Common myeloid progenitor, CD34-positive (primary cell): ENCODE data around the gene AFF3.
"Not testable (repeated sequence)": the region's sequence is repeated elsewhere in the genome, so short reads cannot be mapped to it uniquely, and the experiment has no call there.

ENCODE experiments used
- CTCF ChIA-PET: fragments of 350-600 bp; sonication (Branson Sonifier 250); formaldehyde crosslinking; loops from one replicate; lab custom pipeline; 2021; ENCODE audit warnings: antibody characterized with exemption; lab: Charles Lee
- POLR2A ChIA-PET: fragments of 350-600 bp; sonication (Branson Sonifier 250); formaldehyde crosslinking; loops from one replicate; lab custom pipeline; 2021; ENCODE audit warnings: antibody characterized with exemption; lab: Charles Lee
- DNase-seq, 3 donors: peaks; one replicate each; pipeline versions ENCODE4 v3.0.0 to v3.0.0-alpha.2; 2013
- H3K27ac ChIP-seq, 2 experiments: 1 replicate in 1 of 2; 2 replicates in 1 of 2; pipeline ENCODE4 v1.7.0; 2013; ENCODE audit warnings: inconsistent platforms in 2 of 2, low read length in 2 of 2, mild to moderate bottlenecking in 2 of 2, low read depth in 1 of 2, moderate library complexity in 1 of 2; ENCODE audit not compliant: severe bottlenecking in 2 of 2, insufficient read depth in 1 of 2, poor library complexity in 1 of 2
- H3K27me3 ChIP-seq, 5 experiments: replicated peaks in 2 of 5; 1 replicate in 3 of 5; 2 replicates in 2 of 5; pipeline versions ENCODE4 v1.6.1 to v1.7.0; 2013; ENCODE audit warnings: low read length in 4 of 5, mild to moderate bottlenecking in 2 of 5, moderate library complexity in 2 of 5, inconsistent platforms in 1 of 5; ENCODE audit not compliant: insufficient read depth in 5 of 5, control insufficient read depth in 4 of 5
- H3K36me3 ChIP-seq, 4 experiments: 1 replicate in 2 of 4; 2 replicates in 2 of 4; pipeline versions ENCODE4 v1.6.1 to v1.7.0; 2013; ENCODE audit warnings: low read length in 3 of 4, control low read depth in 1 of 4, mild to moderate bottlenecking in 1 of 4; ENCODE audit not compliant: control insufficient read depth in 4 of 4, insufficient read depth in 4 of 4
- H3K4me1 ChIP-seq, 4 experiments: 1 replicate in 3 of 4; 2 replicates in 1 of 4; pipeline versions ENCODE4 v1.6.1 to v1.7.1; 2013; ENCODE audit warnings: low read length in 3 of 4, mild to moderate bottlenecking in 3 of 4, control low read depth in 1 of 4, inconsistent platforms in 1 of 4, moderate library complexity in 1 of 4; ENCODE audit not compliant: control insufficient read depth in 4 of 4, insufficient read depth in 4 of 4; ENCODE audit errors: control extremely low read depth in 1 of 4
- H3K4me3 ChIP-seq, 7 experiments: 1 replicate in 4 of 7; 2 replicates in 3 of 7; pipeline versions ENCODE4 v1.5.1 to v1.7.0; 2013; ENCODE audit warnings: mild to moderate bottlenecking in 7 of 7, low read length in 6 of 7, moderate library complexity in 6 of 7, inconsistent platforms in 2 of 7, low read depth in 2 of 7, control low read depth in 1 of 7; ENCODE audit not compliant: insufficient read depth in 4 of 7, control insufficient read depth in 1 of 7; ENCODE audit errors: extremely low read depth in 1 of 7
- H3K9me3 ChIP-seq, 5 experiments: 1 replicate in 4 of 5; 2 replicates in 1 of 5; pipeline versions ENCODE4 v1.6.1 to v1.7.1; 2013; ENCODE audit warnings: low read length in 4 of 5, mild to moderate bottlenecking in 2 of 5, inconsistent platforms in 1 of 5, low read depth in 1 of 5, moderate library complexity in 1 of 5; ENCODE audit not compliant: control insufficient read depth in 4 of 5, insufficient read depth in 2 of 5; ENCODE audit errors: control extremely low read depth in 1 of 5
- WGBS: methylation state at CpG from one replicate; pipeline ENCODE4 v1.1.5; 2013; ENCODE audit not compliant: insufficient coverage; 5-methylcytosine and 5-hydroxymethylcytosine counted together

AFF3 gene

DNA sequence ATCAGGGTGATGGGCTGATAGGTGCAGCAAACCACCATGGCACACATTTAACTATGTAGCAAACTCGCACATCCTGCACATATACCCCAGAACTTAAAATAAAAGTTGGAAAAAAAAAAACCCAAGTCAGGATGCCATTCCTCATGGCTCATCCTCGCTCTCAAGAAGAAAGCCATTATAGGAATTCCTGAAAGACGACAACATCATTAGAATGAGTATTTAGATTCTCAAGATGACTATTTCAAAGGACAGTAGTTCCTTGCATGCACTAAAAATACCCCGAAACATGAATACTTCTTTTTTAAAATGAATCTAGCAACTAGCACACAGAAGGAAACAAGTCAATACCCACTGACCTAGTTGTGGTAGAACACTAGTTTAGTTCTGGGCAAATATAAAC is 366.8 kb downstream of the AFF3 start:
- DNase-seq: no peak
- H3K4me1 ChIP-seq: peaks cover 19 to 48% (median 38%) of the 10 kb centered on the region in 4 experiments
- H3K4me3 ChIP-seq: no peak overlapping the region
- WGBS: no CpG with 5 or more reads among the region's 4 CpGs
- CTCF ChIA-PET: interaction anchor here (1.1 kb wide), 1 partner anchor 17 kb away, joined by 3 read pairs; no protein-coding TSS in a partner anchor
- peaks cover 0 to 4% (median 1%) of the 10 kb centered on the region in 4 experiments for H3K36me3 ChIP-seq
- POLR2A ChIA-PET: no interaction called here
- H3K27me3 ChIP-seq: no peaks in the 10 kb centered on the region
- no peak overlapping the region for H3K27ac ChIP-seq
- peaks cover 0 to 6% (median 2%) of the 10 kb centered on the region in 5 experiments for H3K9me3 ChIP-seq

DNA sequence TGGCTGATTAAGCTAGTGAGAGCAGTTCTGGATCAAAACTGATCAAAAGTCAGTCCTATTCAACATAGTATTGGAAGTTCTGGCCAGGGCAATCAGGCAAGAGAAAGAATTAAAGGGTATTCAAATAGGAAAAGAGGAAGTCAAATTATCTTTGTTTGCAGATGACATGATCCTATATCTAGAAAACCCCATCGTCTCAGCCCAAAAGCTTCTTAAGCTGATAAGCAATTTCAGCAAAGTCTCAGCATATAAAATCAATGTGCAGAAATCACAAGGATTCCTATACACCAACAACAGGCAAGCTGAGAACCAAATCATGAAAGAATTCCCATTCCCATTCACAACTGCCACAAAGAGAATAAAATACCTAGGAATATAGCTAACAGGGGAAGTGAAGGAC is 368.7 kb downstream of the AFF3 start:
- 0% methylated on average over 1 of the region's 1 CpG for WGBS
- H3K4me1 ChIP-seq: peaks cover 19 to 52% (median 40%) of the 10 kb centered on the region in 4 experiments
- H3K4me3 ChIP-seq, H3K9me3 ChIP-seq, POLR2A ChIA-PET, H3K36me3 ChIP-seq, CTCF ChIA-PET, H3K27ac ChIP-seq, H3K27me3 ChIP-seq: not testable (repeated sequence)
- DNase-seq: peak in 2 of 3 donors; percentile 28 to 58

DNA sequence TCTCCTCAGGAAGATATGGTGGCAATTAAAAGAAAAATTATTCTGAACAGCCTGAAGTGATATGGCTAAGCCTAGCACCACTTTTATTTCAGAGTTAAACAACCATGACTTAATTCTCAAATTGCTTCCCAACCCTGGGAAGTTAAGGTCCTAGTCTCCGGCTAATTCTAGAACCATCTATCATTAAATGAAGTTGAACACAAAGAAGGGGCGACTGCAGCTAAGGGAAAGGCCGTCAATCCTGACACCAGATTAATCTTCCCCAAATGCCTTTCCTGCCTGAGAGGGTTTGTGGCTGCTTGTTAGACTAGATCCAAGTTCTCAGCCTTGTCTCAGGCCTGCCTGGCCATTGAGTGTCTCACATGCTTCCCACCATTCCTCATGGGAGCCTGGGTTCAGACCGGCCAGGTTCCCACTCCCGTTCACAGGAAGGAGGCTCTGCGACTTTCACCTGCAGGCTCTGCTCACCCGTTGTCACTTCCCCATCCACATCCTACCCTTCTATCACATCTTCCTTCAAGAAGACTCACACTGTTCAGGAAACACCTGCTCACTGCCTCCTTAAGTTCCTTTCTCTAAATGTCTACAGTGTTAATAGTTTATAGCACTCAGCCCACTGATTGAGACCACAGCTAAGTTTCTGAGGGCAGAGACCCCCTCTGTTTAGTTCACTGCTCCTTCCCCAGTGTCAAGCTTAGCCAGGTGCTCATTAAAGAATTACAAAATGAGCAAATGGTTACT is 369.6 kb downstream of the AFF3 start:
- Histone ChIP-seq H3K4me3 (peak overlapping the region in 3 of 7 experiments; percentile 16 to 35 (median 28)), H3K36me3 (peaks cover 0 to 3% (median 0%) of the 10 kb centered on the region in 4 experiments), H3K4me1 (peaks cover 19 to 52% (median 40%) of the 10 kb centered on the region in 4 experiments), H3K9me3 (peaks cover 0 to 5% (median 0%) of the 10 kb centered on the region in 5 experiments), H3K27me3 (no peaks in the 10 kb centered on the region), H3K27ac (peak overlapping the region; percentile 46 to 65)
- 0% methylated on average over 2 of the region's 7 CpGs for WGBS
- ChIA-PET POLR2A (no interaction called here), CTCF (interaction anchor here (0.8 kb wide), 1 partner anchor 58 kb away, joined by 3 read pairs; no protein-coding TSS in a partner anchor)
- peak; percentile 51 to 95 (median 84) for DNase-seq

DNA sequence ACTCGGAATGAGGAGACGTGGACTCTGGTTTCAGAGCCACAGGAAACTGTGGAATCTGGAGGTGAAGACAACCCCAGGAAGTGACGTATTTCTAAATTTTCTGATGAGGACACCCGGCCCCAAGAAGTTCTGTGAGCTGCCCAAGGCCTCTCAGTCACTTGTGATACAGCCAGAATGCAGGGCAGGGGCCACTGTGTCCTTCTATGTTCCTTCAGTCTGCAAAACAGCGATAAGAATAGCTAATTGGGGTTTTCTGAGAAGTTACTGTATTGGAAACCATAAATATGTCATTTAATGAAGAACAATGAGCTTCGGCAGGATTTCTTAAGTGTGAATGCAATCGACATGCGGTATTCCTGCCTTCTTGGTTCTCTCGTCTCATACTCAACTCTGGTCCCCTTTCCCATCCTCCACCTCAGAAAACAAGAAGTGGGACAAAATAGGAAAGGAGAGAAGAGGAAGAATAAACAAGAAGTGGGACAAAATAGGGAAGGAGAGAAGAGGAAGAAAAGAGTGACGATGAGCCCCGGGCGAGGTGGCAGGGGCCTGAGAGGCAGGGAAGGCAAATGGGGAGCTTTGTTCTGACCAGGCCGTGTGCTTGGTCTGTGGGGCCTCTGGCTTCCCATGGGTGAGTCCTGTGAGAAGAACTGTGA is 370.6 kb downstream of the AFF3 start:
- peaks cover 0 to 5% (median 0%) of the 10 kb centered on the region in 5 experiments for H3K9me3 ChIP-seq
- POLR2A ChIA-PET: no interaction called here
- peaks cover 19 to 43% (median 37%) of the 10 kb centered on the region in 4 experiments for H3K4me1 ChIP-seq
- no peaks in the 10 kb centered on the region for H3K27me3 ChIP-seq
- no peaks in the 10 kb centered on the region for H3K36me3 ChIP-seq
- H3K4me3 ChIP-seq: peak overlapping the region in 2 of 7 experiments; percentile 8 to 43
- peak; percentile 35 to 87 (median 70) for DNase-seq
- H3K27ac ChIP-seq: peak overlapping the region; percentile 46 to 65
- CTCF ChIA-PET: interaction anchor here (0.8 kb wide), 1 partner anchor 57 kb away, joined by 3 read pairs; no protein-coding TSS in a partner anchor
- 8% methylated on average over 6 of the region's 13 CpGs for WGBS

DNA sequence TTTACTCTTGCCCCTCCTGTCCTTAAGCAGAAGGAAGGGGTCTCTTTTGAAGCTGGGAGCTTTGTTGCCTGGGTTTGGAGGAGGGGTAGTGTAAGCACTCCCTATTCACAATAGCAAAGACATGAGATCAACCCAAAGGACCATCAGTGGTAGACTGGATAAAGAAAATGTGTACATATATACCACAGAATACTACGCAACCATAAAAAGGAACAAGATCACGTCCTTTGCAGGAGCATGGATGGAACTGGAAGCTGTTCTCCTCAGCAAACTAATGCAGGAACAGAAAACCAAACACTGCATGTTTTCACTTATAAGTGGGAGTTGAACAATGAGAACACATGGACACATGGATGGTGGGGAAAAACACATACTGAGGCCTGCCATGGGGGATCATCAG is 371.5 kb downstream of the AFF3 start:
- WGBS: no CpG with 5 or more reads among the region's 2 CpGs
- ChIA-PET POLR2A (no interaction called here), CTCF (no interaction called here)

DNA sequence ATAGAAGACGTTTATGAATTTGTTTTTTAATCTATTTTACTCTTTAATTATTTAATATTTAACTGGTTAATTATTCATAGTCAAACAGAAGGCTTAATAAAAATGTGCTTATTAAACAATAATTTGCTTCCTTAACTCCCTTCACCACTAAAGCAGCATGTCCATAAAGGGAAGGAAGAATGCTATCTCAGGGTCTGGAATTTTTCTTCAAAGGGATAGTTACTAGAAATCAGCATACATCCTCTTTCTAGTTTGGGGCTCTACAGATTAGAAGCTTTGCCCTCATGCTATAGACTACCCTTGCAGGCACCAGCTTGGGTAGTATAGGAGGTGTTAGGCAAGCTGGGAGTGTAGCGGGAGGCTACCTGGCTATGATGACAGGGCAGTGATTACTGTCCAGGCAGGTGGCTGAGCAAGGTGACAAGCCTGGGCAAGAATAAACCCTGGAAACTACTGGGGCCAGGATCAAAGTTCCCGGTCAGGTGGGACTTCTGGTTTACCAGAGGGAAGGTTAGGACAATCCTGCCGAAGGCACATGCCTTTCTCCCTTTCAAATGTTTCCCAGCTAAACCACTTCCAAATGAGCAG is 376.6 kb downstream of the AFF3 start:
- 100% methylated on average over 2 of the region's 4 CpGs for WGBS
- H3K27ac ChIP-seq: no peak overlapping the region
- ChIA-PET CTCF (no interaction called here), POLR2A (no interaction called here)
- H3K36me3 ChIP-seq: peaks cover 0 to 5% (median 1%) of the 10 kb centered on the region in 4 experiments
- H3K4me3 ChIP-seq: no peak overlapping the region
- H3K27me3 ChIP-seq: no peaks in the 10 kb centered on the region
- peaks cover 0 to 4% (median 2%) of the 10 kb centered on the region in 4 experiments for H3K4me1 ChIP-seq
- DNase-seq: no peak
- peaks cover 0 to 5% (median 0%) of the 10 kb centered on the region in 5 experiments for H3K9me3 ChIP-seq

More for the DNA sequence above, 371.5 kb downstream of the AFF3 start:
- Histone ChIP-seq H3K4me1 (peaks cover 19 to 37% (median 32%) of the 10 kb centered on the region in 4 experiments), H3K9me3 (peaks cover 0 to 5% (median 0%) of the 10 kb centered on the region in 5 experiments), H3K4me3 (no peak overlapping the region), H3K27me3 (no peaks in the 10 kb centered on the region), H3K27ac (no peak overlapping the region), H3K36me3 (no peaks in the 10 kb centered on the region)
- DNase-seq: no peak
